HG03139 (cell line): ENCODE results near the gene KIF12.

Experiments used
- ATAC-seq: cut with Tn5 transposase; IDR thresholded peaks from one replicate; pipeline ENCODE4 v1.9.1; 2021; ENCODE audit not compliant: unreplicated experiment

Gene KIF12

GRCh38 chr9:114070188-114071103 lies 28.6 kb downstream of the KIF12 start:
- ATAC-seq = no peak

- ATAC-seq = no peak
Measured at GRCh38 chr9:114069476-114070187, 29.5 kb downstream of the KIF12 start.

GRCh38 chr9:114065304-114065703 lies 33.8 kb downstream of the KIF12 start:
- ATAC-seq = no peak

GRCh38 chr9:114061830-114062474 lies 37.1 kb downstream of the KIF12 start:
- no peak for ATAC-seq

- ATAC-seq = no peak
Measured at GRCh38 chr9:114061292-114061691, 37.8 kb downstream of the KIF12 start.

- ATAC-seq = no peak
Measured at GRCh38 chr9:114060711-114061110, 38.4 kb downstream of the KIF12 start.

- no peak for ATAC-seq
Measured at GRCh38 chr9:114060070-114060469, 39.0 kb downstream of the KIF12 start.

GRCh38 chr9:114059047-114059803 lies 39.9 kb downstream of the KIF12 start:
- no peak for ATAC-seq

GRCh38 chr9:114058688-114059046 lies 40.4 kb downstream of the KIF12 start:
- no peak for ATAC-seq

- no peak for ATAC-seq
Measured at GRCh38 chr9:114057161-114057885, 41.8 kb downstream of the KIF12 start.

GRCh38 chr9:114056527-114056926 lies 42.6 kb downstream of the KIF12 start:
- ATAC-seq = no peak

- ATAC-seq = no peak
Measured at GRCh38 chr9:114055894-114056293, 43.2 kb downstream of the KIF12 start.

- no peak for ATAC-seq
Measured at GRCh38 chr9:114055061-114055460, 44.0 kb downstream of the KIF12 start.

- no peak for ATAC-seq
Measured at GRCh38 chr9:114054191-114054690, 44.9 kb downstream of the KIF12 start.

GRCh38 chr9:114053246-114054005 lies 45.7 kb downstream of the KIF12 start:
- no peak for ATAC-seq

- no peak for ATAC-seq
Measured at GRCh38 chr9:114051706-114052105, 47.4 kb downstream of the KIF12 start.

- ATAC-seq = no peak
Measured at GRCh38 chr9:114051281-114051680, 47.8 kb downstream of the KIF12 start.

- no peak for ATAC-seq
Measured at GRCh38 chr9:114050646-114051045, 48.4 kb downstream of the KIF12 start.

GRCh38 chr9:114050226-114050568 lies 48.9 kb downstream of the KIF12 start:
- no peak for ATAC-seq
